ENCODE results near the gene NXN. TPM values are rescaled to one million over a fixed set of nuclear protein-coding genes. Genes with fewer than 3 reads are reported as not detected.
"Not testable (repeated sequence)": the region's sequence is repeated elsewhere in the genome, so short reads cannot be mapped to it uniquely, and the experiment has no call there.

Gene NXN
- total RNA-seq, 1 donor from 2014 or later, result 0.31 TPM

DNA sequence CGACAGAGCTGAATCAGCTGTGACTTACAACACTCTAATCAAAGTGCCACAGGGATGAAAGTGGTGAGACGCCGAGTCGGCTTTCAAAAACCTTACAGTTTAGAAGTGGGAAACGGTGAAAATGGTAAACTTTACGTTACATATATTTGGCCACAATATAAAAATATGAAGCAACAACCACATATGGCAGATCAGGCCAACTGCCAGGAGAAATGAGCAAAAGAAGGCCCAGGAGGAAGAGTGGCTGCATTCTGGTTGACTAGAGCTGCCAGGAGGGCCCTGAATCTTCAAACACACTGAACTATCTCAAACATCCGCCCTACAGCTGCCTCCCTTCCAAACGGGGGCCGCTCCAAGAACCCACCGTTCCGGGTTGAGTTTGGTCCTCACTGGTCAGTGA is 141.1 kb downstream of the NXN start:
- Mint-ChIP-seq H3K4me1 (ENCODE audit: low read depth) (no peaks in the 10 kb centered on the region), H3K36me3 (ENCODE audit: low read depth) (no peaks in the 10 kb centered on the region), H3K9me3 (no peaks in the 10 kb centered on the region), H3K27me3 (ENCODE audit: insufficient read depth) (no peaks in the 10 kb centered on the region), H3K4me3 (no peak overlapping the region), H3K27ac (no peak overlapping the region)
- no peak for DNase-seq (ENCODE audit: low spot score)
- intact Hi-C loops (cut with micrococcal nuclease), result no loop called here

DNA sequence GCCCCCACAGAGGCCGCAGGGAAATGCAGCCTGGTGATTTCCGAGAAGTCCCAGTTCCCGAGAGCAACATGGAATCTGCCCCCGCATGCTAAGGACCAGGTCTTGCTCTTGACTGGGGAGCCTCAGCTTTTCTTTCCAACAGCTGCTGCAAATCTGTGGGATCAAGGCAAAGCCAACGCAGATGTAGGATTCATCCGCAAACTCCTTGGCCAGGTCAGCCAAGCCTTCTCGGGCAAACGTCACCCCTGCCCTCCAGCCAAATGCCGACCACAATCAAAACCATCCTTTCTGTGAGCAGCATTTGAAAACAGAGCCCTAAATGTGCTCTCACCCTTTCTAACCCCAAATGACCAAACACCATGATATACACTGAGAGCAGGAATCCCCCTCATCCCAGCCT is 143.4 kb downstream of the NXN start:
- H3K36me3 Mint-ChIP-seq (ENCODE audit: low read depth), result no peaks in the 10 kb centered on the region
- H3K4me1 Mint-ChIP-seq (ENCODE audit: low read depth), result no peaks in the 10 kb centered on the region
- intact Hi-C loops (cut with micrococcal nuclease), result no loop called here
- H3K4me3 Mint-ChIP-seq, result no peak overlapping the region
- H3K27ac Mint-ChIP-seq, result no peak overlapping the region
- H3K9me3 Mint-ChIP-seq, result no peaks in the 10 kb centered on the region
- DNase-seq (ENCODE audit: low spot score), result no peak
- no peaks in the 10 kb centered on the region for H3K27me3 Mint-ChIP-seq (ENCODE audit: insufficient read depth)

DNA sequence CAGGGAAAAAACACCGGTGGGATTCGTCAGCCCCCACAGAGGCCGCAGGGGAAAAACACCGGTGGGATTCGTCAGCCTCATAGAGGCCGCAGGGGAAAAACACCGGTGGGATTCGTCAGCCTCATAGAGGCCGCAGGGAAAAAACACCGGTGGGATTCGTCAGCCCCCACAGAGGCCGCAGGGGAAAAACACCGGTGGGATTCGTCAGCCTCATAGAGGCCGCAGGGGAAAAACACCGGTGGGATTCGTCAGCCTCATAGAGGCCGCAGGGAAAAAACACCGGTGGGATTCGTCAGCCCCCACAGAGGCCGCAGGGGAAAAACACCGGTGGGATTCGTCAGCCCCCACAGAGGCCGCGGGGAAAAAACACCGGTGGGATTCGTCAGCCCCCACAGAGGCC is 143.9 kb downstream of the NXN start:
- H3K4me1 Mint-ChIP-seq (ENCODE audit: low read depth); intact Hi-C loops (cut with micrococcal nuclease); H3K9me3 Mint-ChIP-seq; H3K27ac Mint-ChIP-seq; DNase-seq (ENCODE audit: low spot score); H3K27me3 Mint-ChIP-seq (ENCODE audit: insufficient read depth); H3K36me3 Mint-ChIP-seq (ENCODE audit: low read depth); H3K4me3 Mint-ChIP-seq: not testable (repeated sequence)

DNA sequence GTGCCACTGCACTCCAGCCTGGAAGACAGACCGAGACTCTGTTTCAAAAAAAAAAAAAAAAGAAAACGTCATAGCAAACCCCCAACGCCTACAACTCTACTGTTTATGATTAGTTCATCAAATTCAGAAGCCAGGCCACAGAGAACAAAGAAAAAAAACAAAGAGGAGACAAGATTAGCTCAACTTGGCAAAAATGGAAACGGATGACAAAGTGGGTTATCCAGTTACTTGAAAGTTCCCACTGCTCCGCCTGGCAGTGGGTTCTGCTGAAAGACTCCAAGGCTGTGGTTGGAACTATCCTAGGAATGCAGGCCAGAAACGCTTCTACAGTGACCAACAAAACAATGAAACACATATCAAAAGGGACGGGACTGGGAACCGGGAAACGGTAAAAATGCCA is 144.3 kb downstream of the NXN start:
- no peak overlapping the region for H3K27ac Mint-ChIP-seq
- H3K9me3 Mint-ChIP-seq, result no peaks in the 10 kb centered on the region
- H3K36me3 Mint-ChIP-seq (ENCODE audit: low read depth), result no peaks in the 10 kb centered on the region
- intact Hi-C loops (cut with micrococcal nuclease), result no loop called here
- DNase-seq (ENCODE audit: low spot score), result no peak
- no peak overlapping the region for H3K4me3 Mint-ChIP-seq
- H3K27me3 Mint-ChIP-seq (ENCODE audit: insufficient read depth), result no peaks in the 10 kb centered on the region
- no peaks in the 10 kb centered on the region for H3K4me1 Mint-ChIP-seq (ENCODE audit: low read depth)

DNA sequence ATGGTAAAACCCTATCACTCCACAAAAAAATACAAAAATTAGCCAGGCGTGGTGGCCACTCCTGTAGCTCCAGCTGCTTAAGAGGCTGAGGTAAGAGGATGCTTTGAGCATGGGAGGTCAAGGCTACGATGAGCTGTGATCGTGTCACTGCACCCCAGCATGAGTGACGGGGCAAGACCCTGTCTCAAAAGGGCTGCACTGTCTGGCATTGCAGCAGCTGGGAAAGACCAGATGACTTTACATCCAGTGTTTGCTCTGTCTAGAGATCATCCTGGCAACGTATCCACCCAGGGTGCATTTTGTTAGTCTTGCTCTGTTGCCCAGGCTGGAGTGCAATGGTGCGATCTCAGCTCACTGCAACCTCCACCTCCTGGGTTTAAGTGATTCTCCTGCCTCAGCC is 145.4 kb downstream of the NXN start:
- Mint-ChIP-seq H3K9me3 (no peaks in the 10 kb centered on the region), H3K4me1 (ENCODE audit: low read depth) (no peaks in the 10 kb centered on the region), H3K27me3 (ENCODE audit: insufficient read depth) (no peaks in the 10 kb centered on the region), H3K36me3 (ENCODE audit: low read depth) (no peaks in the 10 kb centered on the region), H3K4me3 (no peak overlapping the region), H3K27ac (no peak overlapping the region)
- DNase-seq (ENCODE audit: low spot score), result no peak
- intact Hi-C loops (cut with micrococcal nuclease), result no loop called here

DNA sequence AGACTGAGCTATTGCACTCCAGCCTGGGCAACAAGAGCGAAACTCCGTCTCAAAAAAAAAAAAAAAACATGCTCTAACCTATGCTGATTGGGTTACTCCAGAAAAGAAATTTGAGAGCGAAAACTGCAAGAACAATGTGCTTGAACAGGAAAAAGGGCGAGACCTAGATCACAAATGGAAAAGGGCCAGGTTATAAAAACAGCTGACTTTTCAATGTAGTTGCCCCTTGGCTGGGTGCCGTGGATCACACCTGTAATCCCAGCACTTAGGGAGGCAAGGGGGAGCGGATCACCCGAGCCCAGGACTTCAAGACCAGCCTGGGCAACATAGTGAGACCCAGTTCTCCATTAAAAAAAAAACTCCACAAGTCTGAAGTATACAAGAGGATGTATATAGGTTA is 148.6 kb downstream of the NXN start:
- DNase-seq (ENCODE audit: low spot score), result no peak
- Mint-ChIP-seq H3K27ac (no peak overlapping the region), H3K36me3 (ENCODE audit: low read depth) (no peaks in the 10 kb centered on the region), H3K4me1 (ENCODE audit: low read depth) (no peaks in the 10 kb centered on the region), H3K27me3 (ENCODE audit: insufficient read depth) (no peaks in the 10 kb centered on the region), H3K4me3 (no peak overlapping the region), H3K9me3 (no peaks in the 10 kb centered on the region)
- intact Hi-C loops (cut with micrococcal nuclease), result no loop called here

DNA sequence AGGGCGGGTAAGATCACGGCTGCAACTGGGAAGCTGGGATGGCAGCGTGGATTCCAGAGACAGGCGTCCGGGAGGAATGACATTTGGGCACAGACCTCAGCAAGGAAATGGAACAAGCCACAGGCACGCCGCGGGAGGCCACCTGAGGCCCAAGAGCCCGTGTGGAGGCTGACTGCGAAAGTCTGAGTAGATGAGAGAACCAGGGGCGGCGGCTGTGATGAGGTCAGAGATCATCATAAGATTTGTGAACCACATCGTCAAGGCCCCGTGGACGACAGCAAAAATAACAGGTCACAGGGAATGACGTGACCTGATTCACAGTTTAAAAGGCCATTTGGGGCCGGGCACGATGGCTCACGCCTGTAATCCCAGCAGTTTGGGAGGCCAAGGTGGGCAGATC is 149.2 kb downstream of the NXN start:
- DNase-seq (ENCODE audit: low spot score), result no peak
- no peaks in the 10 kb centered on the region for H3K27me3 Mint-ChIP-seq (ENCODE audit: insufficient read depth)
- intact Hi-C loops (cut with micrococcal nuclease), result no loop called here
- H3K9me3 Mint-ChIP-seq, result no peaks in the 10 kb centered on the region
- no peak overlapping the region for H3K4me3 Mint-ChIP-seq
- H3K4me1 Mint-ChIP-seq (ENCODE audit: low read depth), result no peaks in the 10 kb centered on the region
- no peaks in the 10 kb centered on the region for H3K36me3 Mint-ChIP-seq (ENCODE audit: low read depth)
- no peak overlapping the region for H3K27ac Mint-ChIP-seq

DNA sequence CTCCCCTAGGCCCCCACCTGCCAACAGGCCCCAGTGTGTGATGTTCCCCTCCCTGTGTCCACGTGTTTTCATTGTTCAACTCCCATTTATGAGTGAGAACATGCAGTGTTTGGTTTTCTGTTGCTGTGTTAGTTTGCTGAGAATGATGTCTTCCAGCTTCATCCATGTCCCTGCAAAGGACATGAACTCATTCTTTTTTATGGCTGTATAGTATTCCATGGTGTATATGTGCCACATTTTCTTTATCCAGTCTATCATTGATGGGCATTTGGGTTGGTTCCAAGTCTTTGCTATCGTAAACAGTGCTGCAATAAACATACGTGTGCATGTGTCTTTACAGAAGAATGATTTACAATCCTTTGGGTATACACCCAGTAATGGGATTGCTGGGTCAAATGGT is 150.0 kb downstream of the NXN start:
- H3K27ac Mint-ChIP-seq; DNase-seq (ENCODE audit: low spot score); H3K36me3 Mint-ChIP-seq (ENCODE audit: low read depth); H3K4me3 Mint-ChIP-seq; intact Hi-C loops (cut with micrococcal nuclease); H3K9me3 Mint-ChIP-seq; H3K27me3 Mint-ChIP-seq (ENCODE audit: insufficient read depth); H3K4me1 Mint-ChIP-seq (ENCODE audit: low read depth): not testable (repeated sequence)

DNA sequence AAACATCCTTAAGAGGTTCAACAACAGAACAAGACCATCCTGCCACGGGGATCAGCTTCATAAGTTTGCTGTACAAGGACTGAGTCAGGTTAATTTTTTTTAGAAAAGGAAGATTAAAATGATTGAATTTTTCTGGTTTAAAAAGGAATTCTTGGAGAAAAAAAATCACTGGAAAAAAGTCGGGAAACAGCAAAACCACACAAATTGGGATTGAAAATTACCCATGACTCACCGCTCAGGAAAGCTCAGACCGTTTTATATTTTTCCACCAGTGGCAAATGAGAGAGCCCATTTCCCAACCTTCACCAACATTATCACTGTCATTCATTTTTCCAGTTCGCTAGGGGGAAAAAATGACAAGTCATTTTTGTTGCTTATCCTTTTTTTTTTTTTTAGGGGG is 150.8 kb downstream of the NXN start:
- H3K36me3 Mint-ChIP-seq (ENCODE audit: low read depth), result no peaks in the 10 kb centered on the region
- intact Hi-C loops (cut with micrococcal nuclease), result no loop called here
- no peak for DNase-seq (ENCODE audit: low spot score)
- no peak overlapping the region for H3K4me3 Mint-ChIP-seq
- no peaks in the 10 kb centered on the region for H3K27me3 Mint-ChIP-seq (ENCODE audit: insufficient read depth)
- H3K4me1 Mint-ChIP-seq (ENCODE audit: low read depth), result no peaks in the 10 kb centered on the region
- H3K9me3 Mint-ChIP-seq, result no peaks in the 10 kb centered on the region
- no peak overlapping the region for H3K27ac Mint-ChIP-seq

DNA sequence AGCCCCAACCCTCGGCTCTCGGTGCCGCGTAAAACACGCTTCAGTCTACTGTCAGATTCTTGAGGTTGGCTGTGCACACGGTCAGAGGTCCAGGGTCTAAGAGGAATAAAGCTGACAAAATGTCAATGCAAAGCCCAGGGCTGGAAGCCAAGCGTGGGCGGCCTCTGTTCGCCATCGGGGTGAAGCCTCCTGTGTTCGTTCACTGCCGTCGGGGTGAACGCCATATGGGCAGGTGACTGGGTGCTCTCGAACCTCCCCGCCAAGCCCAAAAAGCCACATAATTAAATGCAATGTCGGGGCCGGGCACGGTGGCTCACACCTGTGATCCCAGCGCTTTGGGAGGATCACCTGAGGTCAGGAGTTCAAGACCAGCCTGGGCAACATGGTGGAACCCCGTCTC is 152.8 kb downstream of the NXN start:
- Mint-ChIP-seq H3K27me3 (ENCODE audit: insufficient read depth) (no peaks in the 10 kb centered on the region), H3K9me3 (no peaks in the 10 kb centered on the region), H3K27ac (no peak overlapping the region), H3K4me3 (no peak overlapping the region), H3K4me1 (ENCODE audit: low read depth) (no peaks in the 10 kb centered on the region), H3K36me3 (ENCODE audit: low read depth) (no peaks in the 10 kb centered on the region)
- intact Hi-C loops (cut with micrococcal nuclease), result no loop called here
- no peak for DNase-seq (ENCODE audit: low spot score)

DNA sequence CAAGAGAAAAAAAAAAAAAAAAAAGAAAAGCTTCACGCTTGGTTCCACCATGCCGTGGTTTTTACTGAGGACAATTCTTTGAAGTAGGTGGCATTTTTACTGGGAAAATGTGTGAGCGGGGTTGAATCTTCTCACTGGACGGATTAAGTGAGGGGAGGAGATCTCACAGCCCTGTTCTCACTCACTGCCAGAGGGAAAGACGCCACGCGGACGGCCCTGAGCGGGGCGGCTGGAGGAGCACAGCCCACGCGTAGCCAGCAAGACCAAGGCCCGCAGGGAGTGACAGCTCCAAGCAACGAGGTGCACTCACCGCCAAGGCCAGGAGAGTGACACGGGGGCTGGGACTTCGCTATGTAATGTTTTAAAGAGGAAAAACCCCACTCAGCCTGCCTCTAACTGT is 154.4 kb downstream of the NXN start:
- no peaks in the 10 kb centered on the region for H3K27me3 Mint-ChIP-seq (ENCODE audit: insufficient read depth)
- no peaks in the 10 kb centered on the region for H3K36me3 Mint-ChIP-seq (ENCODE audit: low read depth)
- intact Hi-C loops (cut with micrococcal nuclease), result no loop called here
- DNase-seq (ENCODE audit: low spot score), result no peak
- H3K4me1 Mint-ChIP-seq (ENCODE audit: low read depth), result no peaks in the 10 kb centered on the region
- no peak overlapping the region for H3K4me3 Mint-ChIP-seq
- H3K27ac Mint-ChIP-seq, result no peak overlapping the region
- no peaks in the 10 kb centered on the region for H3K9me3 Mint-ChIP-seq

DNA sequence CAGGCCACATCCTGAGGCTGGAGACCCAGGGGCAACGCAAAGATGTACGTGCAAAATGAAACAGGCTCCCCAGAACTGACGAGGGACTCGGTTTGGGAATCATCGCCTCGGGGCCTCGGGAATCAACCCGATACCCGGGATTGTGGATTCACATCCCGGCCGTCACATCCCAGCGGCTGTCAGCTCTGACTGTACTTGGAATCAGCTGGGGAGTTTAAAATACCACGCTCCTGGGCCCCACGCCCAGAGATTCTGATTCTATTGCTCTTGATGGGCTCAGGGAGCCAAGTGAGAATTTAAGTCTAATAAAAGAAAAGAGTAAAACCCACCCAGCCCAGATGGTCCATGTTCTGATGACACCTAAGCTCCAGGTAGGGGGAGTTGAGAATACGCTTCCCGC is 155.2 kb downstream of the NXN start:
- H3K4me3 Mint-ChIP-seq, result no peak overlapping the region
- H3K4me1 Mint-ChIP-seq (ENCODE audit: low read depth), result no peaks in the 10 kb centered on the region
- intact Hi-C loops (cut with micrococcal nuclease), result no loop called here
- no peaks in the 10 kb centered on the region for H3K36me3 Mint-ChIP-seq (ENCODE audit: low read depth)
- no peaks in the 10 kb centered on the region for H3K9me3 Mint-ChIP-seq
- no peak for DNase-seq (ENCODE audit: low spot score)
- no peaks in the 10 kb centered on the region for H3K27me3 Mint-ChIP-seq (ENCODE audit: insufficient read depth)
- H3K27ac Mint-ChIP-seq, result no peak overlapping the region

DNA sequence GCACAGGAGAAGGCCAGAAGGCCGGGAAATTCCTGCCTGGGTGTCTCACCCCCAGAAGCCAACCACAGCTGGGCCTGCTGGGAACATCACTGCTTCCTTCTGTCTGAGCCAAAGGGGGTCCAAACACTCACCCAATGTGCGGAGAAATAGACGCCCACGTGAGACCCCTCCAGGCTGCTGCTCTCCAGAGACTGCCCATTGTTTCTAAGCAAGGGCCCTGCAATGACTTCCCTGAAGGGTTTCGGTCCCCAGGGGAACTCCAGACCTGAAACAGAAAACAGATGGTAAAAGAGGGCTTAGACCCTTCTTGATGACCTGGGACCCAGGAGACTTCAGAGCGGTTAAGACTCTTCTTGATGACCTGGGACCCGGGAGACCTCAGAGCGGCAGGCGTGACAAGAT is 156.1 kb downstream of the NXN start:
- Mint-ChIP-seq H3K9me3 (no peaks in the 10 kb centered on the region), H3K27me3 (ENCODE audit: insufficient read depth) (no peaks in the 10 kb centered on the region), H3K4me3 (no peak overlapping the region), H3K27ac (no peak overlapping the region), H3K36me3 (ENCODE audit: low read depth) (no peaks in the 10 kb centered on the region), H3K4me1 (ENCODE audit: low read depth) (no peaks in the 10 kb centered on the region)
- intact Hi-C loops (cut with micrococcal nuclease), result no loop called here
- no peak for DNase-seq (ENCODE audit: low spot score)

DNA sequence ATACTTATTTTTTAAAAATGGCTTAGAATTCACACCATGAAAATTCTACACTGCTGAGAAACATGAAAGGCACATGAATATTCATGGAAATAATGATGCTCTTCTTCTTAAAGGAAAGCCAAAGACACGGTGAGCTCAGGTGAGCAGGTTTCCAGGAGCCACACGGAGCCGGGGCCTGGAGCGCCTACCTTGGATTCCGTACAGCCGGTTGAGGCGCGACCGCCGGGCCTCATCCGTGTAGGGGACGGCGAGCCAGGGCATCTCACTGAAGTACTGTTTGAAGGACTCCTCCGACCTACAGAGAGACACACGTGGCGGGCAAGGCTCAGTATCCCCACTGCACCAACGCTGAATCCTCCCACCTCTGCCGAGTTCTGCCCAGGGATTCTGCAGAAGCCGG is 160.3 kb downstream of the NXN start:
- H3K9me3 Mint-ChIP-seq, result no peaks in the 10 kb centered on the region
- no peak for DNase-seq (ENCODE audit: low spot score)
- H3K27me3 Mint-ChIP-seq (ENCODE audit: insufficient read depth), result no peaks in the 10 kb centered on the region
- no peak overlapping the region for H3K4me3 Mint-ChIP-seq
- no peaks in the 10 kb centered on the region for H3K36me3 Mint-ChIP-seq (ENCODE audit: low read depth)
- intact Hi-C loops (cut with micrococcal nuclease), result no loop called here
- H3K4me1 Mint-ChIP-seq (ENCODE audit: low read depth), result no peaks in the 10 kb centered on the region
- no peak overlapping the region for H3K27ac Mint-ChIP-seq

All from activated T-helper 1 cell treated with anti-CD3 and anti-CD28 coated beads, Interleukin-12 subunit alpha, Interleukin-12 subunit beta, Interleukin-2, Interleukin-4 antibody, amounts not matched to agents 30 ng/mL and 10 ng/mL and 1 ng/mL, durations not matched to agents 14 hours and 24 hours and 36 hours (primary cell).